GM12875 (cell line): ENCODE measurements around the gene TPPP3.
"Not testable (repeated sequence)": the region's sequence is repeated elsewhere in the genome, so short reads cannot be mapped to it uniquely, and the experiment has no call there.

Source experiments
- H3K4me3 ChIP-seq: one replicate; pipeline ENCODE4 v1.5.1; 2011; ENCODE audit warnings: low read depth, low read length, control low read depth
- TF ChIP-seq, protein P1 (sequence below): IDR thresholded peaks from 2 replicates; pipeline ENCODE4 v1.5.1; 2011; ENCODE audit warnings: low read depth, mild to moderate bottlenecking, control low read depth, inconsistent platforms, low read length, moderate library complexity, borderline replicate concordance; ENCODE audit not compliant: insufficient read depth

The TPPP3 gene

DNA sequence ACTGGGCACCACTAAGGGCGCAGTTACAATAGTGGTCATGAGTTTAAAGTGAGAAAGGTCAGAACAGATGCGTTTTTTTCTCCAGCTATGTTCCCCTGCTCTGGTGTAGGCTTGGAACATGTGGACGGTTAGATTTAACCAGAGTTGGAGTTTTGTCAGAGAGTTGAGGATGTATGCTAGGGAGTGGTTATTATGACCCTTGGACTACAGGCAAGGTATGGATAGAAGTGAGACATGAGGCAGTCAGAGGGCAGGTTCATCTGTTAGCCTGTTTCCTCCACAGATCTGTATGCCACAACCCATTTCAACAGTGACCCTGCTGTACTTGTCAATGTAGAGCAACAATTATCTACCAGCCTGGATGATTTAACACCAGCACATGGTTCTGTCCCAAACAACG, 22.6 kb downstream of the TPPP3 start:
- no peak overlapping the region for H3K4me3 ChIP-seq
- TF ChIP-seq, protein P1, sequence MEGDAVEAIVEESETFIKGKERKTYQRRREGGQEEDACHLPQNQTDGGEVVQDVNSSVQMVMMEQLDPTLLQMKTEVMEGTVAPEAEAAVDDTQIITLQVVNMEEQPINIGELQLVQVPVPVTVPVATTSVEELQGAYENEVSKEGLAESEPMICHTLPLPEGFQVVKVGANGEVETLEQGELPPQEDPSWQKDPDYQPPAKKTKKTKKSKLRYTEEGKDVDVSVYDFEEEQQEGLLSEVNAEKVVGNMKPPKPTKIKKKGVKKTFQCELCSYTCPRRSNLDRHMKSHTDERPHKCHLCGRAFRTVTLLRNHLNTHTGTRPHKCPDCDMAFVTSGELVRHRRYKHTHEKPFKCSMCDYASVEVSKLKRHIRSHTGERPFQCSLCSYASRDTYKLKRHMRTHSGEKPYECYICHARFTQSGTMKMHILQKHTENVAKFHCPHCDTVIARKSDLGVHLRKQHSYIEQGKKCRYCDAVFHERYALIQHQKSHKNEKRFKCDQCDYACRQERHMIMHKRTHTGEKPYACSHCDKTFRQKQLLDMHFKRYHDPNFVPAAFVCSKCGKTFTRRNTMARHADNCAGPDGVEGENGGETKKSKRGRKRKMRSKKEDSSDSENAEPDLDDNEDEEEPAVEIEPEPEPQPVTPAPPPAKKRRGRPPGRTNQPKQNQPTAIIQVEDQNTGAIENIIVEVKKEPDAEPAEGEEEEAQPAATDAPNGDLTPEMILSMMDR, result no peak

DNA sequence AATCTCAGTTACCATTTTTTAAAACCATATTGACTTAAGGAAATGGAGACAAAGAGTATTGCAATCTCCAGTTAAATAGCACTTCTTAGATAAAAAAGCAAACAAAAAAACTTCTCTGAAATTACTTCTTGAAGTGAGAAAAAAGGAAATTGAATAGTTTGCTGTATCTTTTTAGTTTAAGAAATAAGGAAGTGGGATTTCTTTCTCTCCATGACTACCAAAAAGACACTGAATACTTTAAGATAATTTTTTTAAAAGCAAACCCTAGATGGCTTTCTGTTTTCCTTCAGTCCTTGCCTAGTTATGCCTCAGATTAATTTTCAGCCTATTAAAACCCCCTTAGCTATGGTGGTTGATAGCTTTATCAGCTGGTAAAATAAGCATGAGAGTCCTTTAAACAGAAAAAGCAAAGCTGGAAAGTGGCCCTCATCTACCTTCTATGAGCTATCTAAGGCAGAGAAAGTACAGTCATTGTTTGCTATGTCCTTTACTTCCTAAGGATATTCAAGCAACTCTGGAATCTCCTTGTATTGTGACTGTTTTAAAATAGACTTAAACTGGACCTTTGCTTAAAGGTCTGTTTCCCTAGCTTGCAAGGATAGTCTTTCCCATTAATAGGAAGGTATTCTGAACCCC, 28.6 kb downstream of the TPPP3 start:
- TF ChIP-seq, protein P1, result no peak
- H3K4me3 ChIP-seq, result no peak overlapping the region

DNA sequence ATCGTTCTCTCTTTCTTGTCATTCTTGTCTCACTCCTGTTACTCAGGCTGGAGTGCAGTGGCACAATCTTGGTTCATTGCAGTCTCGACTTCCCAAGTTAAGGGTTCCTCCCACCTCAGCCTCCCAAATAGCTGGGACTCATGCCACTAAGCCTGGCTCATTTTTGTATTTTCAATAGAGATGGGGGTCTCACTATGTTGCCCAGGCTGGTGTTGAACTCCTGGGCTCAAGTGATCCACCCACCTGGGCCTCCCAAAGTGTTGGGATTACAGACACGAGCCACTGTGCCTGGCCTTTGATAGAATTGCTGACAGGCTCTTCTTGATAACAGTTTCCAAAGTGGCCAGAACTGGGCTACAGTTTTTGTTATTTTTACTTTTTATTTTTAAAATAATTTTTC, 32.3 kb downstream of the TPPP3 start:
- TF ChIP-seq, protein P1, result no peak

DNA sequence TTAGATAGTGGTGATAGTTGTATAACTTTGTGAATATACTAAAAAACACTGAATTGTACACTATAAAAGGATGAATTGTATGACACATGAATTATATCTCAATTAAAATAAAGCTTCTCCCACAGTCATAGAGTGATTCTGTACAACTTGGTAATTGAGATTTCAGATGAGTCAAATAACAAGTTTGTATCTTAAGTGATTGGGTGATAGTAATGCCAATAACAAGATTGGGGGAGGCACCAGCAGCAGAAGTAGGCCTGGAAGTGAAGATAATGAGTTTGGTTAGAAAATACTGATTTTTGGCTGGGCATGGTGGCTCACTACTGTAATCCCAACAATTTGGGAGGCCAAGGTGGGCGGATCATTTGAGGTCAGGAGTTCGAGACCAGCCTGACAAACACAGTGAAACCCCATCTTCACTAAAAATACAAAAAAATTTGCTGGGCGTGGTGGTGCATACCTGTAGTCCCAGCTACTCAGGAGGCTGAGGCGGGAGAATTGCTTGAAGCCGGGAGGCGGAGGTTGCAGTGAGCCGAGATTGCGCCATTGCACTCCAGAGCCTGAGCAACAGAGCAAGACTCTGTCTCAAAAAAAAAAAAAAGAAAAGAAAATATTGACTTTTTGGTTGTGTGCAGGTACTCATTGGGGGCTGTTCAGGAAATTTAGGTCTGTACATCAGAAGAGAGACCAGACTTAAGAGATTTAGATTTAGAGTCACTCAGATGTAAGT, 33.6 kb downstream of the TPPP3 start:
- H3K4me3 ChIP-seq, result not testable (repeated sequence)

More for the DNA sequence above, 32.3 kb downstream of the TPPP3 start:
- H3K4me3 ChIP-seq, result no peak overlapping the region

DNA sequence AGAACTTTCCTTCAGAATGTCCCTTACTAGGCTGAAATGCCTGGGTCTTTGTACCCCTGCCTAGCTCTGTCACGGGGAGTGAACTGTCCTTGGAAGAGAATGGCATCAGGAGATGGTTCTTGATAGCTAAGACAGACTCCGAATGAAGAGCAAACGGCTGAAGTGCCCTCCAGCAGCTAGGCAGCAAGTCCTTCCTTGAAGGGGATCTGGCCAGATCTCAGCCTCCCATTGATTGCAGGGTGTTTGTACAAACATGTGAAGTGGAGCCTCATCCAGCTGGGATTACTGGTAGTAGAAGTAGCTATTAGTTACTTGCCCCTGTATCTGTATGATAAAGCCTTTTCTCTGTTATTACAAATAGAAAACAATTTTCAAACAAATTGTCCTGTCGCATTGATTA, 35.7 kb downstream of the TPPP3 start:
- no peak overlapping the region for H3K4me3 ChIP-seq
- TF ChIP-seq, protein P1, result no peak

DNA sequence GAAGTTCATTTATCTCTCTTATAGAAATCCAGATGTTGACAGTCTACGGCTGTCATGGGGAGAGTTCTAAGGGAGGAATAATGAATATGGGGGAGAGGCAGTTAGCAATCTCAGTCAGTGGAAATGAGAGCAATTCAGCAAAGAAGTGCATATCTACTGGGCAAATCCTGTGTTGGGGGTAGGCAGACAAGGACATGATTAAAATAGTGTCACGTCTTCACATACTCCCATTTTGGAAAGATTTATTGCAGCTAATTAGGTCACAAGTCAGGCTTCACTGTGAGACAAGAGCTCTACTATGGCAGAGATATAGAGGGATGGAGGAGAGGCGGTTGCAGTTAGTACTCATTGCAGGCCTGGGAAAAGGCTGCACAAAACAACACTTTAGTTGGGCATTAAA, 36.9 kb downstream of the TPPP3 start:
- no peak overlapping the region for H3K4me3 ChIP-seq
- TF ChIP-seq, protein P1, result no peak

DNA sequence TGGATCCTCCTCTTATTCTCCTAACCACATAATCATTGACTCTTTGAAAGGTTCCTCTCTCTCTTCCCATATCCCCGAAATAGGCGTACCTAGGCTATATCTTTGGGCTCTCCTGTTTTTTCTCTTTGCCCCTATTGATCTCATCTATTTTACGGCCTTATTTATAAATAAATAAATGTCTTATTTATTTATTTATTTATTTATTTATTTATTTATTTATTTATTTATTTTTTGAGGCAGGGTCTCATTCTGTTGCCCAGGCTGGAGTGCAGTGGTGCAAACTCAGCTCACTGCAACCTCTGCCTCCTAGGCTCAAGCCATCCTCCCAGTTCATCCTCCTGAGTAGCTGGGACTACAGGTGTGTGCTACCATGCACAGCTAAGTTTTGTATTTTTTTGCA, 40.8 kb downstream of the TPPP3 start:
- H3K4me3 ChIP-seq, result not testable (repeated sequence)

DNA sequence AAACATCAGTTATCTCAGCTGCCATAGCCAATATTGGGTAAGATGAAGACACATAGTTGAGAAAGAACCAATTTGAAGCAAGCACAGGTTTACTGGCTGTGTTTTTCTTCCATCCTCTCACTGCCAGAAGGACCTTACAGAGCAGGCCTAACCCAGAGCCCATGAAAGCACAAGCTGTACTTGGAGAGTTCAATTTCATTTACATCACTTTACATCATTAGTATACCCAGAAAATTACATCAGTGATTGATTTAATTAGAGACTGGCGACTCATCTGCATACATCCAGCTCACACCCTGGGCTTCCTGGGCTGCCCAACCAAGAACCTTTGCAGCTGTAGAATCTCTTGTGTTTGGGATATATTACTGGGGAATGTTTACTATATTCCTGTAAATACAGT, 43.0 kb downstream of the TPPP3 start:
- TF ChIP-seq, protein P1, result no peak
- no peak overlapping the region for H3K4me3 ChIP-seq
